NCI-H345 treated with DMSO at 0.1 percent for 48 hours (cell line): ENCODE results near the gene SOWAHD.
A peak's percentile ranks its signal among the peaks of the same experiment; 100 is the strongest.
"Not testable (repeated sequence)": the region's sequence is repeated elsewhere in the genome, so short reads cannot be mapped to it uniquely, and the experiment has no call there.

Experiments
- DNase-seq: peaks from one replicate; lab custom pipeline; 2025; ENCODE audit not compliant: unreplicated experiment; lab: John Stamatoyannopoulos, UW

Gene SOWAHD

DNA sequence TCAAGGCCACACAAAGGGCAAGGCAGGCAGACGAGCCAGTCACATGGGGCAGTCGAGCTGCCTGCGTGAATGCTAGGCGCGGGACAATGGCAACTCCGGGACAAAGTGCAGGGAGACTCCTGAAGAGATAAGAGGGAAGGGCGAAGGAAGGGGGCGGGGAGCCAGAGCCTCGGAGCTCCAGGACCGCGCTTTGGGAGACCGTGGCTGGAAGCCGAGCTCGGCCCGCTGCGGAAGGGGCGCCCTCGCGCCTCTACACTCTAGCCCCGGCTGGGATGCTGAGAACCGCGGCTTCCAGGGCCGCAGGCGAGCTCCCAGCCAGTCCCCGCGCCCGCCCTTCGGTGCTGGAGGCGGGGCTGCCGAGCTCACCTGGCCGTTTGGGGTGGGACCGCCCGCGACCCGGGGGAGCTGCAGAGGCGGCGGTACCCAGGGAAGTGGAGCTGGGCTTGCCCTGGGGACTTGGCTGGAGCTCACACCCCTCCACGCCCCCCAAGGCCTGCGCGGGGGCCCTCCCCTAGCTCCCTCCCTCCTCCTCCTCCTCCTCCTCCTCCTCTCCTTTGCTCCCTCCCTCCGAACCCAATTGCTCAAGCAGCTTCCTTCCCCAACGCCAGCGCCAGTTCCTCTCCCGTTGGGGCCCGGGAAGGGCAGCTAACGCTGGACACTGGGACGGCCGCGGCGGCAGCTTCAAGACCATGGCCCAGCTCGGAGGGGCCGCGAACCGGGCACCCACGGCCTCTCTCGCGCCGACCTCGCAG lies at the start of gene SOWAHD:
SOWAHD (plus strand) TSS at position 610 of the 752 bp plus-strand sequence; CDS start at position 690, 80 bp downstream.
- DNase-seq: no peak

- DNase-seq: no peak
These were observed 49.5 kb upstream of the SOWAHD start for GRCh38 chrX:119708936-119709335.

DNA sequence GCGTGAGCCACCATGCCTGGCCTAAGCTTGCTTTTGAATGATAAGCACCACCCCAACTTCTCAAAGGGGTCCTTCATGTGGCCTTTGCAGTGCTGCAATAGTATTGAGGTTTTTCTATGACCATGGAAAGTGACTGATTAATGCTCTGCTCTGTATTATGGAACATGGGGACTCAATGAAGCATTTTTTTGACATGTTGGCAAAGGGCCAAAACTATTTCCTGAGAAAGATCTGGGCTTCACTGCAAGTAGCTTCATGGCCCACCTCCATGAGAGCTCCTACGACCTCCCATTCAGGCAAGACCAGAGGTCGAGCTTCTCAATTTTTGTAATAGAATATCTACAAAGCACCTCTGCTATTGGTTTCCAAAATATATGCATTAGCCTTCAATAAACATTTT lies 48.8 kb upstream of the SOWAHD start:
- no peak for DNase-seq

DNA sequence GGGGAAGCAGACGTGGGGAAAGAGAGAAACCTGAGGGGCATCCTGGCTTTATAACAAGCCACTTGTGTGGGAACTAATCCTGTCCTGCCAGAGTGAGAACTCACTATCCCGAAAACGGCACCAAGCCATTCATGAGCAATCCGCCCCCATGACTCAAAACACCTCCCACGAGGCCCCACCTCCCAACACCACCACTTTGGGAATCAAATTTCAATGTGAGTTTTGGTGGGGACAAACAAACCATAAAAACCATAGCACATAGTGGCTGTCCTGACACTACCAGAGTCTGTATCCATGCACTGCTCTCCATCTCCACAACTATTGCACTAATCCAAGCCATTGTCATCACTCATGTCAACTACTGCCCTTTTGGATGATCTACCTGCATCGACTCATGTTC lies 36.9 kb upstream of the SOWAHD start:
- no peak for DNase-seq

- DNase-seq: no peak
These were observed 36.5 kb upstream of the SOWAHD start for GRCh38 chrX:119721926-119722325.

DNA sequence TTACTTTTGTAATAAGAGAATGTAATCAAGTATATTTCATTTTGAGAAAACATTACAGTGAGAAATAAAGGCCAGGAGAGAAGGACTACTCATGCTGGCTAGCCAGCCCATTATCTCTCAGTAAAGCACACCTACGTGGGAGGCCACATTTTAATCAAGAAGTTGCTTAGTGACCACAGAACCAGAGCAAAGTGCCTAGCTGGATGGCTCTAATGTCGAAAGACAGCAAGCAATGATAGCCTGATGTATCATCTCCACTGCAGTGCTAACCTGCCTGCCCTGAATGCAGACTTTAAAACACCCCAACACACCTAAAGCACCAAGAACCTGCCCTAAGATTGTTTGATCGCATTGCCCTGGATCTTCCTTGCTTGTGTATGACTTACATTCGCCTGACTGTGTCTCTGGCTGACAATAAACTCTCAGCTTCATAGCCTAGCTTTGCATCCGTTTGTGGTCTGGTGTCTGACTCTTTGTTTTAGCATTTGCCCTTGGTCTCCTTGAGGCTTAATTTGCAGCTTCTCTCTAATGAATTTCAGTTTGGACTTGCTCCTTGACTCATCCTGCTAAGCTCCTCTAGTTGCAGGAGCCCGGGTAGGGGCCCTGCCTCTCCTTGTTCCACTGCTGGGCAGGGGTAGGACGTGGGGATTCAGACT lies 31.4 kb upstream of the SOWAHD start:
- no peak for DNase-seq

- DNase-seq: no peak
These were observed 29.9 kb upstream of the SOWAHD start for GRCh38 chrX:119728487-119728886.

DNA sequence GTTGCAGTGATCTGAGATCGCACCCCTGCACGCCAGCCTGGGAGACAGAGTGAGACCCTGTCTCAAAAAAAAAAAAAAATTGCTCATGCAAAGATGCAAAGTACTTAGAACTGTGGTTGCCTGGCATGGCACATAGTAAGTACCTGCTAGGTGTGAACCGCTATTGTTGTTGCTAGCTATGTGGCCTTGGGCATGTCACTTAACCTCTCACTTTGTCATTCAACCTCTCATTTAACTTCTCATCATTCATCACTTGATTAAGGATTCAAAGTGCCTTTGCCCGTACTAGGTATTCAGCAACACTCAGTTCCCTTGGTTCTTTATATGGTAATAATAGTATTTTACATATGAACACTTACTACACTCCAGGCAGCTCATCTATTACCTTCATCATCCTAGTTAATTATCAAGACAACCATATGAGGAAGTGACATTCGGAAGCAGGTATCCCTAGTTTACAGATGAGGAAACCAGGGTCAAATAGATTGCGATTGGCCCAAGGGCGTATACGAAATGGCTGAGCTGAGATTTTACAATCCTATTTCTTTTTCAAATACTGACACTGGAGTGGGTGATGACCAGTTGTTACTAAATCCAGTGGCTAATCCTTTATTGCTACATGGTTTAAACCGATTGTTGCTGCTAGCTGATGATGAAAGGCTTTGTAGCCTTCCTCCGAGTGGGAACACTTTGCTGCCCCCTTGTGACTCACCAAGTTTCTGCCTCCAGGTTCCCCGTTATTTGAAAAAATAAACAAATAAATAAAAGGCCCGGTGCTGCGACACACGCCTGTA lies 28.8 kb upstream of the SOWAHD start:
- no peak for DNase-seq

GRCh38 chrX:119734897-119735339 lies 23.5 kb upstream of the SOWAHD start:
- peak; percentile 79 for DNase-seq

GRCh38 chrX:119735467-119735866 lies 22.9 kb upstream of the SOWAHD start:
- no peak for DNase-seq

- no peak for DNase-seq
These were observed 22.1 kb upstream of the SOWAHD start for GRCh38 chrX:119736206-119736764.

DNA sequence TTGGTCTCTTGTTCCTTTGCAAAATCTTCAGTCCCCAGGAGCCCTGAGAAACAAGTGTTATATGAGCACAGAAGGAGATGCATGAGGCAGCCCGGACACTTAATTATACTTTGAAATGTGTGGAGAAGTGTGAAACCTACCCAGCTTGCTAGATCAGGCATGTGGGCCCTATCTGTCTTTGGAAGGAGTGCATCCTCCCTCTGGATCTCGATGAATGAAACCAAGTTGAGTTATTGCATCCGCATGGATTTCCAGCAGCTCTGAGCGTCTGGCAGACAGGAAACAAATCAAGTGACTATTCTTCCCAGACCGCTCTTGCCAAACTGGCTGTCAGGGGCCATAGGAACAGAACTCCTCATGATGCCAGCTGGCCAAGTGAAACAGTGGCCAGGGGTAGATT lies 19.6 kb upstream of the SOWAHD start:
- DNase-seq: no peak

GRCh38 chrX:119745283-119745848 lies 13.0 kb upstream of the SOWAHD start:
- DNase-seq: no peak

DNA sequence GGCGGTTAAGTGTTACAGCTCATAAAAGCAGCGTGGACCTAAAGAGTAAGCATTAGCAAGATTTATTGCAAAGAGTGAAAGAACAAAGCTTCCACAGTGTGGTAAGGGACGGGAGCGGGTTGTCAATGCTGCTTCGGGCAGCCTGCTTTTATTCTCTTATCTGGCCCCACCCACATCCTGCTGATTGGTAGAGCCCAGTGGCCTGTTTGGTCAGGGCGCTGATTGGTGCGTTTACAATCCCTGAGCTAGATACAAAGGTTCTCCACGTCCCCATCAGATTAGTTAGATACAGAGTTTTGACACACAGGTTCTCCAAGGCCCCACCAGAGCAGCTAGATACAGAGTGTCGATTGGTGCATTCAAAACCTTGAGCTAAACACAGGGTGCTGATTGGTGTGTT lies 8.3 kb upstream of the SOWAHD start:
- not testable (repeated sequence) for DNase-seq

DNA sequence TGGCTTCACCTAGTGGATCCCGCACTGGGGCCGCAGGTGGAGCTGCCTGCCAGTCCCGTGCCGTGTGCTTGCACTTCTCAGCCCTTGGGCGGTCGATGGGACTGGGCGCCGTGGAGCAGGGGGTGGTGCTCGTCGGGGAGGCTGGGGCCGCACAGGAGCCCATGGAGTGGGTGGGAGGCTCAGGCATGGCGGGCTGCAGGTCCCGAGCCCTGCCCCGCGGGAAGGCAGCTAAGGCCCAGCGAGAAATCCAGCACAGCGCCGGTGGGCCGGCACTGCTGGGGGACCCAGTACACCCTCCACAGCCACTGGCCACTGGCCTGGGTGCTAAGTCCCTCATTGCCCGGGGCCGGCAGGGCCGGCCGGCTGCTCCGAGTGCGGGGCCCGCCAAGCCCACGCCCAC lies 7.6 kb upstream of the SOWAHD start:
- DNase-seq: not testable (repeated sequence)

DNA sequence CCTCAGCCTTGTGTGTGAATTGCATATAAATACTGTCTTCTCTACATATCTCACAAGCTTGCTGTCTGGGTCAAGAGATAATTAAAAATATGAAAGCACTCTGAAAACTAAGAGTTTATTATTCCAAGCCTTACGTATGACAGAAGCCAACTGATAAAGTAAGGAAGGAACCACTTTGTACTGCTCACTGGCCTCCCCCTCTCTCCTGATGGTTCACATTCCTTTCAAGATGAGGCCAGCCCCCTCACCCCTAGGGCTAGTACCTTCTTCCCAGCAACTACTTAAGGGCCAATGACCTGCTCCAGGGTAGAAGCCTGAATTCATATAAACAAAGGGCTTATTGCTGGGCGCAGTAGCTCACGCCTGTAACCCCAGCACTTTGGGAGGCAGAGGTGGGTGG lies 5.4 kb upstream of the SOWAHD start:
- no peak for DNase-seq

DNA sequence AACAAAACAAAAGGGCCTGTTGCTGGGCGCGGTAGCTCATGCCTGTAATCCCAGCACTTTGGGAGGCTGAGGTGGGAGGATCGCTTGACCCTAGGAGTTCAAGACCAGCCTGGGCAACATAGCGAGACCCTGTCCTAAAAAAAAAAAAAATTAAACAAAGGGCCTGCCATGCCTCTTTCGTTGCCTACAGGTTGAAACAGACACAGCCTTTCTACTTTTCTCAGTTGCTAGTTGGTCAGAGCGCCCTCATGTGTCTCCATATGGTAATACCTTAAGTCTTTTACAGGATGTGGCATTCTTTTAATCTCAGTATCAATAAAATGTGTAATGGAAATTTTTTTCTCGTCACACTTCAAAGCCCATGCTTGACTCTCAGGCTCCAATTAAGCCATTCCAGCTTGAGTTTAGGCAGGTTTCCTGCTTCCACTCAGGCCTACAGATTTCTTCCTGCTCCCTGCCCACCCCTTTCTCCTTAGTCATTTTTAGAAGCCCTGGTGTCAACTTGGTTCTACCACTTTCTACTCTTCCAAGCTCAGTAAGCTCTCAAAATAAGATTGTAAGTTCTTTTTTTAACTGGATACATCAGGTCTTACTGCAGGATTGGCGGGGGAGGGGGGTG lies 4.6 kb upstream of the SOWAHD start:
- DNase-seq: no peak

DNA sequence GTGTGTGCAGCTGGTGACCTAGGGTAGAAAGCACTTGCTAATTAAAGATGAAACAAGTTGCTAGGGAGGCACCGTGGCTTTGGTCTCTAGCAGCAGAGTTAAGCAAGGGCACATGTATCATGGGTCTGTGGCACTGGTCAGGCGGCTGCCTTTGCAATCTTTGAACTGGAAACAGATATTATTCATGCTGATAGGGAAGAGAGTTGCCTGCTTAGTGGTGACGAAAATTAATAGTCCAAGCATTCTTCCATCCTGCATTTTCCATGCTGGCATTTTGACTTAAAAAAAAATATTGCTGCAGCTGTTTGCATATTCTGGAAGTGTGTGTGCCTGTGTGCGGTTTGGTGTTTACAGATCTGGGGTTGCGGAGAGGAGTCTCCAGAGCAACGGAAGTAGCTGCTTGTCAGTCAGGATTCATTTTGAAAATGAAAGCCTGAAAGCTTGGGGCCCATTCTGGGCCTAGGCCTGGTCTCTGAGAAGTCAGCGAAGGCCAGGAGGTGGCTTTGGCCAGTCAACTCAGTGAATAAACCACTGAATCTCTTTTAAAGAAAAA lies 2.3 kb upstream of the SOWAHD start:
- DNase-seq: no peak

DNA sequence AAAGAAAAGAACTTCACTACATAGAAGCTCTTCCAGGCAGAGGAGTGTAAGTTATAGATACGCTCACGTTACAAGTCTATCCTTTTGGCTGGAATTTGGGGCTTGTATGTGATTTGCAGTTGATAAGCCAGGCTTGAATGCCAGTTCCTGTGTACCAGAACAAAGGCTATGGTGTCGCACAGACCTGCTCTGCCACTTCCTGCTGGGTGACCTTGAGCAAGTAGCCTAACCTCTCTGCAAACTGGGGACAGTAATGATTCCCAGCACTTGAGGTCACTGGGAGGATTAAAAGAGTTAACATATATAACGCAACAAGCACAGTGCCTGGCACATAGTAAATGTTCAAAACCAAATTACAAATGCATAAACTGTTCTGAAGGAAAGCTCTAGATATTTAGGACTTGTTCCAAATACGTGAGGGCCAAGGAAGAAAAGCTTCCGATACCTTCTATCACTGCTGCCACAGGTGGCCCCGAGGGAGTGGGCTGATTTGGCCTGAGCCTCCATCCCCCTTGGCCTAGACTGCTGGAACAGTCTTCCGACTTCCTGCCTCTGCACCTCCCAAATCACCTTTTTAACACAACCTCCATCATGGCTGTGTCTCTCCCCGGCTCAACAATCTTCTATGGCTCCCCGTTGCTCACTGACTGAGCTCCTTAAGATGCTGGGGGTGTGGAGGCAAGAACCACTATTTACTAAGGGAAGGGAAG lies 1.3 kb upstream of the SOWAHD start:
- DNase-seq: no peak

GRCh38 chrX:119757646-119757978 lies 776 bp upstream of the SOWAHD start:
- no peak for DNase-seq
